Left ventricle myocardium inferior (tissue), 1 donor: ENCODE measurements around the gene BCL7C. TPM values are rescaled to one million over a fixed set of nuclear protein-coding genes. Genes with fewer than 3 reads are reported as not detected.

ENCODE experiments used
- DNase-seq: peaks from one replicate; pipeline ENCODE4 v3.0.0-alpha.2; 2020
- H3K27ac ChIP-seq: fragments of 200-600 bp; replicated peaks from 2 replicates; pipeline ENCODE4 v1.8.0; 2021
- H3K27me3 ChIP-seq: fragments of 200-600 bp; 2 replicates; pipeline ENCODE4 v1.8.0; 2021; ENCODE audit warnings: low read depth
- H3K36me3 ChIP-seq: fragments of 200-600 bp; 2 replicates; pipeline ENCODE4 v1.8.0; 2021
- H3K4me1 ChIP-seq: fragments of 200-600 bp; 2 replicates; pipeline ENCODE4 v1.8.0; 2021
- H3K4me3 ChIP-seq: fragments of 200-600 bp; 2 replicates; pipeline ENCODE4 v1.8.0; 2021; ENCODE audit warnings: mild to moderate bottlenecking, moderate library complexity
- H3K9me3 ChIP-seq: fragments of 200-600 bp; replicated peaks from 2 replicates; pipeline ENCODE4 v1.8.0; 2021
- intact Hi-C: fragments of 100-400 bp; cut with micrococcal nuclease; formaldehyde crosslinking; loops from one replicate; pipeline ENCODE4 v1.11.0; 2022
- total RNA-seq: library from RNA; stranded (reverse); fragmentation: NEBNext Ultra II Directional; extraction: Animal tissue kit (Norgen Biotek cat#: 25700); gene quantifications from one replicate; pipeline ENCODE4 v1.2.1, GENCODE V29; 2021
- TF ChIP-seq, protein P1 (sequence below): fragments of 200-600 bp; IDR thresholded peaks from 2 replicates; pipeline ENCODE4 v1.8.0; 2021; ENCODE audit warnings: antibody characterized with exemption, mild to moderate bottlenecking, borderline replicate concordance
- donor health status: DM: no; HTN: yes; CAD: no; lungs with severe emphysema.

BCL7C gene
- total RNA-seq, 1 donor from 2014 or later, result 25.2 TPM

- no peaks in the 10 kb centered on the region for H3K9me3 ChIP-seq
- no peak for DNase-seq
- TF ChIP-seq, protein P1, sequence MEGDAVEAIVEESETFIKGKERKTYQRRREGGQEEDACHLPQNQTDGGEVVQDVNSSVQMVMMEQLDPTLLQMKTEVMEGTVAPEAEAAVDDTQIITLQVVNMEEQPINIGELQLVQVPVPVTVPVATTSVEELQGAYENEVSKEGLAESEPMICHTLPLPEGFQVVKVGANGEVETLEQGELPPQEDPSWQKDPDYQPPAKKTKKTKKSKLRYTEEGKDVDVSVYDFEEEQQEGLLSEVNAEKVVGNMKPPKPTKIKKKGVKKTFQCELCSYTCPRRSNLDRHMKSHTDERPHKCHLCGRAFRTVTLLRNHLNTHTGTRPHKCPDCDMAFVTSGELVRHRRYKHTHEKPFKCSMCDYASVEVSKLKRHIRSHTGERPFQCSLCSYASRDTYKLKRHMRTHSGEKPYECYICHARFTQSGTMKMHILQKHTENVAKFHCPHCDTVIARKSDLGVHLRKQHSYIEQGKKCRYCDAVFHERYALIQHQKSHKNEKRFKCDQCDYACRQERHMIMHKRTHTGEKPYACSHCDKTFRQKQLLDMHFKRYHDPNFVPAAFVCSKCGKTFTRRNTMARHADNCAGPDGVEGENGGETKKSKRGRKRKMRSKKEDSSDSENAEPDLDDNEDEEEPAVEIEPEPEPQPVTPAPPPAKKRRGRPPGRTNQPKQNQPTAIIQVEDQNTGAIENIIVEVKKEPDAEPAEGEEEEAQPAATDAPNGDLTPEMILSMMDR, result no peak
- H3K4me1 ChIP-seq, result peaks cover 25% of the 10 kb centered on the region
- intact Hi-C loops, result no loop called here
- H3K4me3 ChIP-seq, result no peak overlapping the region
- H3K27ac ChIP-seq, result no peak overlapping the region
- peaks cover 52% of the 10 kb centered on the region for H3K36me3 ChIP-seq
- H3K27me3 ChIP-seq, result no peaks in the 10 kb centered on the region
These were observed 8.7 kb downstream of the BCL7C start for GRCh38 chr16:30885196-30885595.

DNA sequence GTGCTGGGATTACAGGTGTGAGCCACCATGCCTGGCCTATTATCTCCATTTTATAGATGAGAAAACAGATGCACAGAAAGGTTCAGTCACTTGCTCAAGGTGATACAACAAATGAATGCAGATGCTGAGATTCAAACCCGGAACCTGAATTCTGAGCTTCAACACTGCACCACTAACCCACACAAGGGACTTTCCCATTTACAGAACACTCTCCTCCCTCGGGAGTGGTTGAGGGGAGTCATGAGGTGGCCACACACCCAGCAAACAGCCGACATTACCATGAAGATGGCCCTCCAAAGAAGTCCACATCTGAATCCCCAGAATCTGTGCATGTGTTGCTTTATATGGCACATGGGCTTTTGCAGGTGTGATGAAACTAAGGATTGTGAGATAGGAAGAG lies 9.1 kb downstream of the BCL7C start:
- Histone ChIP-seq H3K27ac (no peak overlapping the region), H3K36me3 (peaks cover 53% of the 10 kb centered on the region), H3K4me1 (peaks cover 25% of the 10 kb centered on the region), H3K9me3 (no peaks in the 10 kb centered on the region), H3K27me3 (no peaks in the 10 kb centered on the region), H3K4me3 (no peak overlapping the region)
- TF ChIP-seq, protein P1, result no peak
- intact Hi-C loops, result no loop called here
- DNase-seq, result no peak

DNA sequence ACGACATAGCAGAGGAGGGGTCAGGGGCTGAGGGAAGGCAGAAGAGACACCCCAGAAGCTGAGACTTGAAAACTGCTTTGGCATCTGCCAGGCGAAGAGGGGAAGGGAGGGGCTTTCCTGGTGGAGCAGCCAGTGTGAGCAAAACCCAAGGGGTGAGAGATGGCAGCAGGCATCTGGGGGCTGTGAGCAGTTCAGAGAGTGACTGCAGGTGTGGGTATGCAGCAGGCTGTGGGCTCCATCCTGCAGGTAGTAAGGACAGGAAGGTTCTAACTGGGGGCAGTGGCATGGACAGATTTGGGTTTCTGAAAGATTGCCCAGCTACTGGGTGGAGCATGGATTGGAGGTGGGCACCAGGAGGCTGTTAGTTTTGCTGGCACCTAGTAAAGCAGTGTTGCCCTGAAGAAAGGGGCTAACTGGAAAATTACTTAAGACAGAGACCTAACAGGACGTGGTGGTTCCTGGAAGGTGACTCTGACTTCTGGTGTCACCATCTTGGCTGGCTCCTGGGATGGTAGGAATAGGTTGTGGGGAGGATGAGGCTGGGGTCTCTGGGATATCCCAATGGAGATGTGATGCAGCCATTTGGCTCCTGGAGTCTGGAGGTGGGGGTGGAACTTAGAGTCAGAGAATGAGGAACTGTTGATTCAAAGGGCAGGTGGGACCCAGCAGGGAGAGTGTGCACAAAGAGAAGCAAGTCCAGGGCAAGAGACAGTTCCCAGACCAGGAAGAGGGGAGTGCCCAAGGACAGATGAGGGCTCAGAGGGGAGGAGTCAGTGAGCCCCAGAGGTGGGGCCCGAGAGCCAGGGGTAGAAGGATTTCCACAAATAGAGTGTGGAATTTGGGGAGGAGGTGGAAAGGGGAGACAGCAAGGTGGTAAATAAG lies 11.2 kb downstream of the BCL7C start:
- H3K36me3 ChIP-seq, result peaks cover 44% of the 10 kb centered on the region
- TF ChIP-seq, protein P1, result no peak
- no peaks in the 10 kb centered on the region for H3K27me3 ChIP-seq
- H3K9me3 ChIP-seq, result no peaks in the 10 kb centered on the region
- intact Hi-C loops, result no loop called here
- no peak overlapping the region for H3K4me3 ChIP-seq
- peaks cover 25% of the 10 kb centered on the region for H3K4me1 ChIP-seq
- DNase-seq, result no peak
- H3K27ac ChIP-seq, result peak overlapping the region; percentile 86

GRCh38 chr16:30876867-30877266 lies 17.0 kb downstream of the BCL7C start:
- peaks cover 46% of the 10 kb centered on the region for H3K4me1 ChIP-seq
- TF ChIP-seq, protein P1, result no peak
- no peaks in the 10 kb centered on the region for H3K27me3 ChIP-seq
- peaks cover 14% of the 10 kb centered on the region for H3K36me3 ChIP-seq
- DNase-seq, result no peak
- H3K27ac ChIP-seq, result peak overlapping the region; percentile 99
- peak overlapping the region; percentile 99 for H3K4me3 ChIP-seq
- H3K9me3 ChIP-seq, result no peaks in the 10 kb centered on the region
- intact Hi-C loops, result no loop called here

DNA sequence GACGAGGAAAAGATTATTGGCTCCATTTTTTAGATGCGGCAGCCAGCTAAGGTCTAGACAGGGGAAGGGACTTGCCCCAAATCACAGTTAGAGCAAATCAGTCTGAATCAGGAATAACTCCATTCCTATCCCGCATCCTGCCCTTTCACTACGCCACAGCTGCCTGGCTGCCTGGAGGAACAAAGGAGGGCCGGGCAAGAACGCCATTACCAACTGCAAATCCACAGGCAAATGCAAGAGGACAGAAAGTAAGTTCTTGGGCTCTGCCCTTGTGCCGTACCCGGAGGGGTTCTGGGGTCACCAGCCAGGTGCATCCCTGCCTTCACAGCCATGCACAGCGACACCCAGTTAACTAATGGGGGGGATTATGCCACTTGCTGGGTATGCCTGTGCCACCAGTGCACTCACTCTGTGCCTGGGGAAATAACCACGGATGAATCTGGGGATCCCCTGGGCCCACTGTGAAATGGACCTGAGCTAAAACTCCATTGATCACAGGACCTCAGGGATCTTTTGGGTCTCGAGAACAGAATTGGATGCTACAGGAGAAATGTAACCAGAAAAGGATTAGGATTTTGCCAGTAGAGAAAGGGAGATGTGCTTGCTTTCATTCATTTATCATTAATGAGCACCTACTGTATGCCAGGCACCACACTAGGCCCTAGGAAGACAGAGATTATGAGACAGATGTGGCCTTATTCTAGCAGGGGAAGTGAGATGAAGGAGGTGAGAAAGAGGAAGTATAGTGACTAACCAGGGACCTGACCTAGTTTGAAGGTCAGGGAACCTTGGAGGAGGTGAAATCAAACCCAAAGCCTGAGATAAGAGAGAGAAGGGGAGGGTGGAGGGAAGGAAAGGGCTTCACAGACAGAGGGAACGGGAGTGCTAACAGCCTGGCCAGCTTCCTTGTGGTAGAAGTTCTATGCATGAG lies 17.7 kb downstream of the BCL7C start:
- Histone ChIP-seq H3K27ac (peak overlapping the region; percentile 99), H3K9me3 (no peaks in the 10 kb centered on the region), H3K27me3 (no peaks in the 10 kb centered on the region), H3K4me3 (peak overlapping the region; percentile 99), H3K4me1 (peaks cover 39% of the 10 kb centered on the region), H3K36me3 (peaks cover 14% of the 10 kb centered on the region)
- DNase-seq, result no peak
- TF ChIP-seq, protein P1, result no peak
- intact Hi-C loops, result no loop called here
